ENCODE measurements around the gene WHRN. TPM values are rescaled to one million over a fixed set of nuclear protein-coding genes. Genes with fewer than 3 reads are reported as not detected.
A peak's percentile ranks its signal among the peaks of the same experiment; 100 is the strongest.

WHRN gene
- polyA plus RNA-seq, 4 donors: 2.7 to 12.9 (median 7.9) TPM

DNA sequence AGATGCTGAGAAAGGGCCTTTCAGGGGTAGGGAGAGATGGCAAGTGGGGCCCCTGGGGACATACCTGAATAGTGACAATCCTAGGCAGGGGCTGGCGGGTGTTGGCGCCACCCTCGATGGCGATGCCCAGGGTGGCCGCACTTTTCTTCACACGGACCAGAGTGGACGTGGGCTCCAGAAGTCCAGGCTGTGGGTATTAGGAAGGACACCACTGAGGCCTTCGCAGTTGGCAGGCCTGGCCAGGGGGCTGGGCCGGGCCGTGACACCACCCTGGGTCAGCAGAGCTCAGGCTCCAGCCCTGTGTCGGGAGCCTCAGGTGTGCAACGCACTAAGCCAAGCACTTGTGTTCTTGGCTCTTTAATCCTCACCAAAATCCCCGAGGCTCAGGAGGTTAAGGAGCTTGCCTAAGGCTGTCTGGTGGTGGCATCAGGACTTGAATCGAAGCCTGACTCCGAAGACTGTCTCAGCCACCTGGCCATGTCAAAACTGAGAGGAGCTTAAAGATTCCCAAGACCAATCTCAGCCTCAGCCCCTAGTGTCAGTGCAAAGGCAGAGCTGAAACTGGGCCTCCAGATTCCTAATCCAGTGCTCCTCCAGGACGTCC, 102.0 kb downstream of the WHRN start:
- no peaks in the 10 kb centered on the region for H3K9me3 ChIP-seq (ENCODE audit: control insufficient read depth in 2 of 2, insufficient read depth in 1 of 2, low read depth in 1 of 2, low read length in 1 of 2)
- no peaks in the 10 kb centered on the region for H3K27me3 ChIP-seq (ENCODE audit: control insufficient read depth in 3 of 3, insufficient read depth in 3 of 3, low read length in 3 of 3)
- H3K36me3 ChIP-seq (ENCODE audit: control insufficient read depth in 3 of 3, insufficient read depth in 2 of 3, low read depth in 1 of 3, low read length in 3 of 3): peaks cover 0 to 25% (median 0%) of the 10 kb centered on the region in 3 donors
- H3K4me3 ChIP-seq (ENCODE audit: low read depth in 1 of 3, low read length in 3 of 3): no peak overlapping the region
- DNase-seq (no peak), FAIRE-seq (no peak)
- peaks cover 0 to 8% (median 0%) of the 10 kb centered on the region in 3 donors for H3K4me1 ChIP-seq (ENCODE audit: control insufficient read depth in 3 of 3, insufficient read depth in 2 of 3, low read depth in 1 of 3, low read length in 2 of 3)
- H3K27ac ChIP-seq (ENCODE audit: low read depth in 1 of 3, low read length in 2 of 3): no peak overlapping the region
- WGBS, 3 donors: 89 to 93% (median 89%) methylated on average over 16 of the region's 16 CpGs

DNA sequence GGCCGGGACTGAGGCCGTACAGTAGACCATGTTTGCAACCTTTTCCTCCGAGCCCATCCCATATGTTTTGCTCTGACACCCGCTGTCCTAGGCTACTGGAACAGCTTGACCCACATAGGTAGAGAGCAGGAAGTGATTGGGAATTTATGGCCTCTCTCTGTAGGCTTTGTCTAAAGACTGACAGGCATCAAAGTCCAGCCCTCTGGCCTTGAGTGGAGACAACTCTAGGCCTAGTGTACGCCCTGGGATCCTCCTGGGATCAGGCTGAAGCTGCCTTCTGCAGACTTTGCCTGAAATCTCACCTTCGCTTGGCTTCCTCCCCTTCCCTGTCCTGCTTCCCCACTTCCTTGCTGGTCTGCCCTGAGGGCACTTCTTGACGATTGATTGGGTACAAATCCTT, 103.9 kb downstream of the WHRN start:
- no peak overlapping the region for H3K27ac ChIP-seq (ENCODE audit: low read depth in 1 of 3, low read length in 2 of 3)
- no peaks in the 10 kb centered on the region for H3K9me3 ChIP-seq (ENCODE audit: control insufficient read depth in 2 of 2, insufficient read depth in 1 of 2, low read depth in 1 of 2, low read length in 1 of 2)
- no peak overlapping the region for H3K4me3 ChIP-seq (ENCODE audit: low read depth in 1 of 3, low read length in 3 of 3)
- WGBS, 3 donors: 26 to 67% (median 46%) methylated on average over 7 of the region's 7 CpGs
- DNase-seq (peak; percentile 60 to 83), FAIRE-seq (no peak)
- H3K36me3 ChIP-seq (ENCODE audit: control insufficient read depth in 3 of 3, insufficient read depth in 2 of 3, low read depth in 1 of 3, low read length in 3 of 3): peaks cover 0 to 18% (median 0%) of the 10 kb centered on the region in 3 donors
- peaks cover 0 to 19% (median 0%) of the 10 kb centered on the region in 3 donors for H3K4me1 ChIP-seq (ENCODE audit: control insufficient read depth in 3 of 3, insufficient read depth in 2 of 3, low read depth in 1 of 3, low read length in 2 of 3)
- no peaks in the 10 kb centered on the region for H3K27me3 ChIP-seq (ENCODE audit: control insufficient read depth in 3 of 3, insufficient read depth in 3 of 3, low read length in 3 of 3)

DNA sequence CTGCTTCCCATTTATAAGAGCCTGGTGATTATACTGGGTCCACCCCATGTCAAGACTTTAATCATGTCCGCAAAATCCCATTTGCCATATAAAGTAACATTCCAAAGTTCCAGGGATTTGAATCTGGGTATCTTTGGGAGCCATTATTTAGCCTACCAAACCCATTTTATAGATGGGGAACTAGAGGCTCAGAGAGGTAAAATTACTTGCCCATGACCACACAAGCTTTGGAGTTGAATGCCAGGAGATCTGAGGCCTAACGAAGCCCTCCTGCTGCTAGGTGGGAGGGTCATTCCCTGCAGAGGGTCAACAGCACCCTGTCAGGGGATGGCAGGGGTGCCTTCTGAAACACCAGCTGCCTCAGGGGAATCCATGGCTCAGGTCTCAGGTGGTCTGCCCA, 104.5 kb downstream of the WHRN start:
- DNase-seq (no peak), FAIRE-seq (no peak)
- peaks cover 0 to 19% (median 0%) of the 10 kb centered on the region in 3 donors for H3K4me1 ChIP-seq (ENCODE audit: control insufficient read depth in 3 of 3, insufficient read depth in 2 of 3, low read depth in 1 of 3, low read length in 2 of 3)
- no peak overlapping the region for H3K4me3 ChIP-seq (ENCODE audit: low read depth in 1 of 3, low read length in 3 of 3)
- no peaks in the 10 kb centered on the region for H3K9me3 ChIP-seq (ENCODE audit: control insufficient read depth in 2 of 2, insufficient read depth in 1 of 2, low read depth in 1 of 2, low read length in 1 of 2)
- 69 to 75% (median 71%) methylated on average over 2 of the region's 2 CpGs for WGBS, 3 donors
- no peak overlapping the region for H3K27ac ChIP-seq (ENCODE audit: low read depth in 1 of 3, low read length in 2 of 3)
- H3K36me3 ChIP-seq (ENCODE audit: control insufficient read depth in 3 of 3, insufficient read depth in 2 of 3, low read depth in 1 of 3, low read length in 3 of 3): peaks cover 0 to 14% (median 0%) of the 10 kb centered on the region in 3 donors
- no peaks in the 10 kb centered on the region for H3K27me3 ChIP-seq (ENCODE audit: control insufficient read depth in 3 of 3, insufficient read depth in 3 of 3, low read length in 3 of 3)

DNA sequence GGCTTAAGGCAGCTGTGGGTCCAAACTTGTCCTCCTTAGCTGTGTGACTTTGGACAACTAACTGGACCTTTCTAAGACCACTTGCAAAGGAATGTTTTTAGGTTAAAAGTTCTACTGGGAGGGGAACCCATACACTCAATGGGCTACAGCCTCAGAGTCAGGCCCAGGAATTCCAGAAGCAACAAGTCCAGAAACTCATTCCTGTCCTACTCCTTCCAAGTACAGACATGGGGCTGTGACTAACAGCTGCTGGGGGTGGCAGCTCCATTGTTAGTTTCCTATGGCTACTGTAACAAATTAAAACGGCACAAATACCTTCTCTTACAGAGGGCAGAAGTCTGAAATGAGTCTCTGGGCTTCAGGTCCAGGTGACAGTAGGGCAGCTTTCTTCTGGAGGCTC, 105.1 kb downstream of the WHRN start:
- peaks cover 0 to 14% (median 0%) of the 10 kb centered on the region in 3 donors for H3K36me3 ChIP-seq (ENCODE audit: control insufficient read depth in 3 of 3, insufficient read depth in 2 of 3, low read depth in 1 of 3, low read length in 3 of 3)
- DNase-seq (no peak), FAIRE-seq (no peak)
- H3K4me3 ChIP-seq (ENCODE audit: low read depth in 1 of 3, low read length in 3 of 3): no peak overlapping the region
- no peaks in the 10 kb centered on the region for H3K27me3 ChIP-seq (ENCODE audit: control insufficient read depth in 3 of 3, insufficient read depth in 3 of 3, low read length in 3 of 3)
- H3K9me3 ChIP-seq (ENCODE audit: control insufficient read depth in 2 of 2, insufficient read depth in 1 of 2, low read depth in 1 of 2, low read length in 1 of 2): no peaks in the 10 kb centered on the region
- 28 to 61% (median 53%) methylated on average over 1 of the region's 1 CpG for WGBS, 3 donors
- no peak overlapping the region for H3K27ac ChIP-seq (ENCODE audit: low read depth in 1 of 3, low read length in 2 of 3)
- H3K4me1 ChIP-seq (ENCODE audit: control insufficient read depth in 3 of 3, insufficient read depth in 2 of 3, low read depth in 1 of 3, low read length in 2 of 3): peaks cover 0 to 19% (median 0%) of the 10 kb centered on the region in 3 donors

DNA sequence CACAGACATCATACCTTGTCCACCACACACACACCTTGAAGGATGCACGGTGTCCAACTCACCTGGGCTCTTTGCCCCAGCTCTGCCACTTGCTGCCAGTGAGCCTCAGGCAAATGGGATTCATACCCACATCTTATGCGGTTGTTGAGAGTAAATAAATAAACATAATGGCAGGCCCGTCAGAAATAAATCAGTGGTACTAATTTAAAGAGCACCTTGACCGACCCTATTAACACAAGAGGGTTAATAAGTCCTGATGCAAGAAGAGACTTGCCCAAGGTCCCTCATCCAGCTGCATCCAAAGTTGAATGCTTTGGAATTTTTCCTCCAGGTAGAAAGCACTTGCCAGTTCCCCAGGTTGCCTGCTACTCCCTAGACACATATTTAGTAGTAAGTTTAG, 105.9 kb downstream of the WHRN start:
- Histone ChIP-seq H3K4me1 (ENCODE audit: control insufficient read depth in 3 of 3, insufficient read depth in 2 of 3, low read depth in 1 of 3, low read length in 2 of 3) (peaks cover 0 to 19% (median 0%) of the 10 kb centered on the region in 3 donors), H3K27ac (ENCODE audit: low read depth in 1 of 3, low read length in 2 of 3) (no peak overlapping the region), H3K4me3 (ENCODE audit: low read depth in 1 of 3, low read length in 3 of 3) (no peak overlapping the region), H3K36me3 (ENCODE audit: control insufficient read depth in 3 of 3, insufficient read depth in 2 of 3, low read depth in 1 of 3, low read length in 3 of 3) (peaks cover 0 to 14% (median 0%) of the 10 kb centered on the region in 3 donors), H3K27me3 (ENCODE audit: control insufficient read depth in 3 of 3, insufficient read depth in 3 of 3, low read length in 3 of 3) (no peaks in the 10 kb centered on the region), H3K9me3 (ENCODE audit: control insufficient read depth in 2 of 2, insufficient read depth in 1 of 2, low read depth in 1 of 2, low read length in 1 of 2) (no peaks in the 10 kb centered on the region)
- DNase-seq: no peak
- 67 to 81% (median 75%) methylated on average over 4 of the region's 4 CpGs for WGBS, 3 donors
- FAIRE-seq: no peak

DNA sequence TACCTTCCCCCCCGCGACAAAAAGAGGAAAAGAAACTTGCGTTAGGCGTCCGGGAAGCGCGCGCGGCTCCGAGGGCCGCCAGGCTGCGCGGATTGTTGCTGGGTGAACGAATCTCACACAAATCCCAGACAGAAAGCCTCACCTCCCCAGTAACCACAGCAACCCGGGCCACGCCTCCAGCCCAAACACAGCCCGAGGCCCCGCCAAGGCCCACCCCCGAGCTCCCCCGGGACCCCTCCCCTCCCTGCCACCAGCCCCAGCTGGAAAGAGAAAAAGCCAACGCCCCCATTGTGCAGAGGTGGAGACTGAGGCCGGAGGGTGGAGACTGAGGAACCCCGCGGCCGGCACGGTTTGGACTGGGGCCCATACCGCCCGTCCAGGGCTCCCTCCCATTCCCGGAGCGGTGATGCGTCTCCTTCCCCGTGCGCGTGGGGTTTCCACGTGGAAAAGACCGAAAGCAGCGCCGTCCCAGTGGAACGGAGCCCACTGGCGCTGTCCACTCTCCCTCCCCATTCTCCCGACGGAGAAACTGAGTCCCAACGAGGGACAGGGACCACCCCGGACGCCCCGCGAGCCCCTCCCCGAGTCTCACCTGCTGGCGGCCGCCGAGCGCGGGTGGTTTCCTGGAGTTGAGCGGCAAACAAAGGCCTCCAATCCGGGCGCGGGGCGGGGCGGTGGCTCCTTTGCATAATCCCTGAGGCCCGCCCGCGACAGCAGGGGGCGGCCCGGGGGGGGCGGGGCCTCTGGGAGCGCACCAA, 107.2 kb downstream of the WHRN start:
- 0 to 1% (median 0%) methylated on average over 49 to 66 of the region's 66 CpGs for WGBS, 3 donors
- H3K9me3 ChIP-seq (ENCODE audit: control insufficient read depth in 2 of 2, insufficient read depth in 1 of 2, low read depth in 1 of 2, low read length in 1 of 2): no peaks in the 10 kb centered on the region
- peaks cover 0 to 19% (median 0%) of the 10 kb centered on the region in 3 donors for H3K4me1 ChIP-seq (ENCODE audit: control insufficient read depth in 3 of 3, insufficient read depth in 2 of 3, low read depth in 1 of 3, low read length in 2 of 3)
- H3K27me3 ChIP-seq (ENCODE audit: control insufficient read depth in 3 of 3, insufficient read depth in 3 of 3, low read length in 3 of 3): no peaks in the 10 kb centered on the region
- peak overlapping the region; percentile 38 to 96 (median 44) for H3K27ac ChIP-seq (ENCODE audit: low read depth in 1 of 3, low read length in 2 of 3)
- DNase-seq (peak; percentile 96 to 97), FAIRE-seq (no peak)
- peaks cover 0 to 9% (median 0%) of the 10 kb centered on the region in 3 donors for H3K36me3 ChIP-seq (ENCODE audit: control insufficient read depth in 3 of 3, insufficient read depth in 2 of 3, low read depth in 1 of 3, low read length in 3 of 3)
- peak overlapping the region; percentile 72 to 78 (median 74) for H3K4me3 ChIP-seq (ENCODE audit: low read depth in 1 of 3, low read length in 3 of 3)

DNA sequence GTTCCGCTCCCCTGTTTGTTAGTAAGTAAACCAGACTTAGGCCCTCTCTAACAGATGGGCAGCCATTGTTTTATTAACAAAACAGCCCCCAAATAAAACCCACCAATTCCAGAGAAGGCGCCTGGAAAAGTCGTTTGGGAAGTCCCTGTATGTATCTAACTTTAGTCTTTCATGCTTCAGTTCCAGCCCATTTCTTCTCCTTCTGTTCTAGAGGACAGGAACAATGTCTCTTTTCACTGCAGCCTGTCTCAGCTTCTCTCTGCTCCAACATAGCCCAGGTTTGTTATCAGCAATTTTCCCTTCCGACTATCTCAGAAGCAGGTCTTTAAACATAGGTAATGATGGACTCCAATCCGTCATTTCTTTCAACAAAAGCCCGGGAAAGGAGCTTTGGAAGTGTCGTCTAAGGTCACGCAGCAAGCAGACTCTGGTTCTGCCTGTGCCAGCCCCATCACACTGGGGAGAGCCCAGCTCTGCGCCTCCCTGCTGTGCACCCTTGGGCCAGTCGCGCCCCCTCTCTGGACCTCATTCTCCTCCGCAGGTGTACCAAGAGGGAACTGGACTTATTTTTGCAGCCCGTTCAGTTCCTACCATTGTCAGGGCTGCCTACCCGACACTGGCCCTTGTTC, 107.9 kb downstream of the WHRN start:
- H3K4me3 ChIP-seq (ENCODE audit: low read depth in 1 of 3, low read length in 3 of 3): peak overlapping the region; percentile 28 to 78 (median 74)
- DNase-seq (no peak), FAIRE-seq (no peak)
- WGBS, 3 donors: 16 to 20% (median 16%) methylated on average over 14 of the region's 14 CpGs
- H3K27ac ChIP-seq (ENCODE audit: low read depth in 1 of 3, low read length in 2 of 3): peak overlapping the region in 1 of 3 donors; percentile 96
- peaks cover 0 to 2% (median 0%) of the 10 kb centered on the region in 3 donors for H3K36me3 ChIP-seq (ENCODE audit: control insufficient read depth in 3 of 3, insufficient read depth in 2 of 3, low read depth in 1 of 3, low read length in 3 of 3)
- H3K9me3 ChIP-seq (ENCODE audit: control insufficient read depth in 2 of 2, insufficient read depth in 1 of 2, low read depth in 1 of 2, low read length in 1 of 2): no peaks in the 10 kb centered on the region
- H3K27me3 ChIP-seq (ENCODE audit: control insufficient read depth in 3 of 3, insufficient read depth in 3 of 3, low read length in 3 of 3): no peaks in the 10 kb centered on the region
- peaks cover 0 to 25% (median 0%) of the 10 kb centered on the region in 3 donors for H3K4me1 ChIP-seq (ENCODE audit: control insufficient read depth in 3 of 3, insufficient read depth in 2 of 3, low read depth in 1 of 3, low read length in 2 of 3)

DNA sequence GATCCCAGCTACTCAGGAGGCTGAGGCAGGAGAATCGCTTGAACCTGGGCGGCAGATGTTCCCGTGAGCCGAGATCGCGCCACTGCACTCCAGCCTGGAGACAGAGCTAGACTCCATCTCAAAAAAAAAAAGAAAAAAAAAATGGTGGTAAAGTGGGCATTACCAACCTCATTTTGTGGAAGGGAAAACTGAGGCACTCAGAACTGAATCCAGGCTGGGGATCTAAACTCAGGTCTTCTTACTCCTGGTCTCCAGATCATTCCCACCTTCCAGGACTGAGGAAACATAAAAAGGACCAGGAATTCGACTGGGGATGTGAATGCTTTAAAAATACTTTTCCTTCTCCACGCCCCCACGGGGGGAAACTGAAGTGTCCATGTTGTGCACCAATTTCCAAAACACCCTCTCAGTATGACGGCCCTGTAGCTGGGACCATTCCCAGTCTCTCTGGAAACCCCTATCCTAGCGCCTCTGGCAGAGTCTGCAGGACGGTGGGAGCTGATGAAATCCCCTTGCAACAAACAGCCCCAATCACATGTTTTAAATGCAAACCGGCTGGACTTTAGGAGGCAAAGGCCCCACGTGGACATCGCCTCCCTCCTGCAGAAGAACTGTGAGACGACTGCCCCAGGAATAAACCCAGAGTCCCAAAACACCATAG, 108.6 kb downstream of the WHRN start:
- peaks cover 0 to 31% (median 0%) of the 10 kb centered on the region in 3 donors for H3K4me1 ChIP-seq (ENCODE audit: control insufficient read depth in 3 of 3, insufficient read depth in 2 of 3, low read depth in 1 of 3, low read length in 2 of 3)
- WGBS, 3 donors: 65 to 72% (median 68%) methylated on average over 16 of the region's 16 CpGs
- no peaks in the 10 kb centered on the region for H3K9me3 ChIP-seq (ENCODE audit: control insufficient read depth in 2 of 2, insufficient read depth in 1 of 2, low read depth in 1 of 2, low read length in 1 of 2)

More for the DNA sequence above, 108.6 kb downstream of the WHRN start:
- H3K36me3 ChIP-seq (ENCODE audit: control insufficient read depth in 3 of 3, insufficient read depth in 2 of 3, low read depth in 1 of 3, low read length in 3 of 3): no peaks in the 10 kb centered on the region
- no peak overlapping the region for H3K4me3 ChIP-seq (ENCODE audit: low read depth in 1 of 3, low read length in 3 of 3)
- H3K27ac ChIP-seq (ENCODE audit: low read depth in 1 of 3, low read length in 2 of 3): peak overlapping the region in 1 of 3 donors; percentile 96
- FAIRE-seq (no peak), DNase-seq (no peak)
- H3K27me3 ChIP-seq (ENCODE audit: control insufficient read depth in 3 of 3, insufficient read depth in 3 of 3, low read length in 3 of 3): no peaks in the 10 kb centered on the region
